GM21390 (cell line): ENCODE data around the gene CPAMD8.

Experiments used
- ATAC-seq: cut with Tn5 transposase; IDR thresholded peaks from one replicate; pipeline ENCODE4 v1.9.1; 2021; ENCODE audit not compliant: unreplicated experiment

The CPAMD8 gene

GRCh38 chr19:16922592-16922934 lies 104.0 kb downstream of the CPAMD8 start:
- no peak for ATAC-seq

GRCh38 chr19:16921766-16922591 lies 104.6 kb downstream of the CPAMD8 start:
- ATAC-seq, result no peak

DNA sequence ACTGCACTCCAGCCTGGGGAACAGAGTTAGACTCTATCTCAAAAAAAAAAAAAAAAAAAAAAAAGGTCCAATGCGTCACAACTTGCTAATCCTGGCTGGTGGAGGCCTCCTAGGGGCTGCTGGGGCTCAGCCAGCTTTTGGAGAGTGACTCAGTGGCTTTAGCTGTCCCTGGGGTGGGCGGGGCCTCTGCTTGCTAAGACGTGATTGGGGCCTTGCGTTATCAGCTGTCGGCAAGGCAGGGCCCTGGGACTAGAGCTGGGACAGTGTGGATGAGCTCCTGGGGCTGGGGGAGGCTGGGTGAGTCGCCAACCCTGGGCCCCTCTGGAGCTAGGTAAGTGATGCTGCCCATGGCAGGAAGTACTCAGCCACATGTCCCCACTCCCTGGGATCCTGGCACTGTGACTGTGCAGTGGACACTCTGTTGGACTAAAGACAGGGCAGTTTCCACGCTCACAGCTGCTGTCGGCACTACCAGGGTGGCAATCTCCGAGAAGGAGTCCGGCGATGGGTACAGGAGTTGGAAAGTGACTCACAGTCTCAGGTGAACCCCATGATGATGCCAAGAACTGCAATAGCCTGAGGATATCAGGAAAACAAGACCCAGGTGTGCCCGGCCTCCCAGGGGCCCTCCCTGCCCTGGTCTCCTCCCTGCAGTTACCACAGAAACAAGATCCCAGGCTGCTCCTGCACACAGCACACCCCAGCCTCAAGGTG lies 105.6 kb downstream of the CPAMD8 start:
- ATAC-seq, result no peak

- no peak for ATAC-seq
Measured at GRCh38 chr19:16919496-16919895, 107.1 kb downstream of the CPAMD8 start.

DNA sequence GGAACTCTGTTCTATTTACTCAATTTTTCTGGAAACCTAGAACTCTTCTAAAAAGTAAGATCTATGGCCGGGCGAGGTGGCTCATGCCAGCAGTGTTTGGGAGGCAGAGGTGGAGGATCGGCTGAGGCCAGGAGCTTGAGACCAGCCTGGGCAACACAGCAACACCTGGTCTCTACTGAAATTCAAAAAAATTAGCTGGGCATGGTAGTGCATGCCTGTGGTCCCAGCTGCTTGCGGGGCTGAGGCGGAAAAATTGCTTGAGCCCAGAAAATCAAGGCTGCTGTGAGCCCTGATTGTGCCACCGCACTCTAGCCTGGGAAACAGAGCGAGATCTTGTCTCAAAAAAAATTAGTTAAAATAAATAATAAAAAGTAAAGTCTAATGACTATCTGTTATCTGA lies 109.2 kb downstream of the CPAMD8 start:
- no peak for ATAC-seq

DNA sequence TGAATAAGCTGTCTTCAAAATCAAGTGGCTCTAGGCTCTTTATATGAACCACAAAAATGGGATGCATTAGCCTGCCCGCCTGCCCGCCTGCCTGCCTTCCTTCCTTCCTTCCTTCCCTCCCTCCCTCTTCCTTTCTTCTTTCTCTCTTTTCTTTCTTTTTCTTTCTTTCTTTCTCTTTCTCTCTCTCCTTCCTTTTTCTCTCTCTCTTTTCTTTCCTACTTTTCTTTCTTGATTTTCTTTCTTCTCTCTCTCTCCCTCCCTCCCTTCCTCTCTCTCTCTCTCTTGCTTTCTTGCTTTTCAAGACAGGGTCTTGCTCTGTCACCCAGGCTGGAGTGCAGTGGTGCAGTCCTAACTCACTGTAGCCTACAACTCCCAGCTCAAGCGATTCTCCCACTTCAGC lies 110.9 kb downstream of the CPAMD8 start:
- ATAC-seq, result no peak

DNA sequence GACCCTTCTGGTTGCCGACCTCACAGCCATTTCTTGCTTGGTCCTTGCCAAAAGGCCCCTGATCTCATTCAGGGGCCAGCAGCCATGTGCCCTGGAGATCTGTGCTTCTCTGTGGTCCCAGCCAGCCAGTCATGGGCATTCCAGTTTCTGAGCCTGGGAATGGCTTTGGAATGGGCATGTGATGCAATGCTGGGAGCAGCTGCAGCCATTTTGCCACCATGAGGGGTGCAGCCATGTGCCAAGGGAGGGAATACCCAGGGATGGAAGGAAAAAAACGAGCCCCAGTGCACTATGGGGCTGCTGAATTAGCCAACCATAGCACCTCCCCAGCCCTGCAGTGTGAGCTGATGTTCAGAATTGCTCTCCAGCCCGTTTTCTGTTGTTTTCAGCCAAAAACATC lies 111.5 kb downstream of the CPAMD8 start:
- ATAC-seq, result no peak

- no peak for ATAC-seq
Measured at GRCh38 chr19:16914421-16914820, 112.2 kb downstream of the CPAMD8 start.

DNA sequence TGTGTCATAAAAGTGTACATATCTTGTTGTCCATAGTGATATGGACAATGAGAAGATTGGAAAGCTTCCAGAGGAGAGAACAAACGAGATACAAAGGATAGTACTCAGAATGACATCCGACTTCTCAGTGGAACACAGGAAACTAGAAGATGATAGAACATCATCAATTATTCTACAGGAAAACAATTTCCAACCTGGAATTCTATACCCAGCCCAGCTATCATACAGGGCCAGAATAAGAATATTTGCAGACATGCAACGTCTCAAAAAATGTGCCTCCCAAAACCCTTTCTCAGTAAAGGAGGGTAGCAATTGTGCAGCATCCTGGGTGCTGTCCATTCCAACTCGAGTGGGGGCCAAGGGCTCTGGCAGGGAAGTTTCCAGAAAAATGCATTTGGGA lies 113.8 kb downstream of the CPAMD8 start:
- no peak for ATAC-seq

DNA sequence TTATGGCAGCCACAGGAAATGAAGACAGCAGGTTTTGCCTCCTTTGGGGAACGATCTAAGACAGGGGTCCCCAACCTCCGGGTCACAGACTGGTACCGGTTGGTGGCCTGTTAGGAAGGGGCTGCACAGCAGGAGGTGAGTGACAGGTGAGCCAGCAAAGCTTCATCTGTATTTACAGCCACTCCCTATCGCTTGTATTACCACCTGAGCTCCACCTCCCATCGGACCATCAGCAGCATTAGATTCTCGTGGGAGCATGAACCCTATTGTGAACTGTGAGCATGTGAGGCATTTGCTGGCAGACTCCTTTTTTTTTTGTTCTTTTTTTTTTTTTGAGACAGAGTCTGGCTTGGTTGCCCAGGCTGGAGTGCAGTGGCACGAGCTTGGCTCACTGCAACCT lies 115.6 kb downstream of the CPAMD8 start:
- ATAC-seq, result no peak

- no peak for ATAC-seq
Measured at GRCh38 chr19:16908759-16909158, 117.9 kb downstream of the CPAMD8 start.

DNA sequence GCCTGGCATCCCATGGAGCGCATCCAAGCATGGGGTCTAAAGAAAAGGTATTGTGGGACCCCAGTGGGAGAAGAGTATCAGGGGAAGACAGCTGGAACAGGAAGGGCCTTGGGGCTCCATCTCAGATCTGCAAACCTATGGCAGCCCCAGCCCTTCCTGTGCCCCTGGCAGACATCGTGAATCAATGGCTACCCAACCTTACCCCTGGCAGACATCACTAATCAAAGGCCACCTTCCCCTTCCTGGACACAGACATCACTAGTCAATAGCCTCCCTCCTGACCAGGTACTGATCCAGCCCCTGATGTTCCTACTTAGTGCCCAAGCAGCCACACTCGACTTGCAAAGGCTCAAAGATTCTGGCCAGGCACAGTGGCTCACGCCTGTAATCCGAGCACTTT lies 122.0 kb downstream of the CPAMD8 start:
- ATAC-seq, result no peak

GRCh38 chr19:16903347-16903746 lies 123.3 kb downstream of the CPAMD8 start:
- no peak for ATAC-seq

DNA sequence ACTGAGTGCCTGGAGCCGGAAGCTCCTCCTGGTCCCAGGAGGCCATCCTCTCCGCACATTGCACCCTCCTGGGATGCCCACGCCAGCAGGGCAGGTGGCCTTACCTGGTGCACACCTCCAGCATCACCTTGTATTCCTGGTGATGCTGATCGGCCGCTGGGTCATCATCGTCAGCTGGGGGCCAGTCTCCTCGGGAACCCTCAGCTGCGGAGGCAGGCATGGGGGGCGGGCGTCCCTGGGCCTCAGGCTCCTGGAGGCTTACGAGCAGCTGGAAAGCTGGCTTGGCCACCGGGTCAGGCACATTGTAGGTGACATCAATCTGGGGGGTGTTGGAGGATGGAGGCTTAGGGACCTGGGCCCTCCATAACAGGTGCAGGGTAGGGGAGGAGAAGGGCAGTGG lies 124.1 kb downstream of the CPAMD8 start:
- no peak for ATAC-seq

DNA sequence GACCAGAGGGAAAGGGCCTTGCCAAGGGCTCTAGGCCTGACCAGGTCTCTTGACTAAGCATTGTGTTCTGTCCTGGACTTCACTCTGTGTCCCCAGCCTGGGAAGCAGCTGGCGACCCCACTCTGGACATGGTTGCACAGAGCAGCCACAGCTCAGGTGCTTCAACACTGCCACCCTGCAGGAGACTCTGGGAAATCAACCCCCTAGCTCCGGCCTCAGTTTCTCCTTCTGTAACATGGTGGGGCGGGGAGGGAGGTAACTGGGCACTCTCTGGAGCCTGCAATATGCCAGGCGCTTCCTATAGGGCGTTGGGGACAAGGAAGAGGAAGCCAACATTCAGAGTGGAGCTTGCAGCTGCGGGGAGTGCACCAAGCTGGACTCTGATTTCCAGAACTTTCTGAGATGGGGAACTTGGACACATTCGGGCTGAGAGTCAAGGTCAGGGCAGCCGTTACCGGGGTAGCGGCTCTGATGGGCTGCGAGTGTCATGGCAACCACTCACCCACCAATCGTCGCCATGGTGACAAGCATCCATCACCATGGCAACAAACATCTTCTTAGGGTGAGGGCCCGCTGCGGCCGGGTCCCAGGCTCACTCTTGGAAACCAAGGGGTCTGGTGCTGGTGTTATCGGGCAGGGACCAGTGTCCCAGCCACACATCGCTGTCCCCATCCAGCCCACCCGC lies 125.0 kb downstream of the CPAMD8 start:
- ATAC-seq, result no peak

DNA sequence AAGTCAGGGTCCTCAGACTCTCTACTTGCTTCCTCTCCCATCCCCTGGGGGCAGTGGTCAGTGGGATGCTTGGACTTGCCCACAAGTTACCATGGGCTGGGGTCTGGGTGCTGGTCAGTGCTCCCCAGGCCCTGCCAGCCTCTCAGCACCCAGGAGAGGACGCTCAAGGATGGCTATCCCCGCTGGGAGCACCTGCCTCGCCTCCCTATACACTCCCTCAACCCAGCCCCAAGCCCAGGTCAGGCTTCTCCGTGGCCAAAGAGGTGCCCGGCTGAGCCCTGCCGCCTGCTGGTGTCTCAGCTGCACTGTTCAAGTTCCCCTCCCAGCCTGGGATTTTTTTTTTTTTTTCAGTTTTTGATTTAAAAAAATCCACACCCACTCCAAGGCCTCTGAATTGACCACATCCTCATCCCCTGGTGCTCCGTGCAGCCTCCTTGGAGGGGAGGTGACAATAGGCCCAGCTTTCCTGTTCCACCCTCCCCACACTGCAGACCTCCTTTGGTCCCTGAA lies 127.0 kb downstream of the CPAMD8 start:
- no peak for ATAC-seq

DNA sequence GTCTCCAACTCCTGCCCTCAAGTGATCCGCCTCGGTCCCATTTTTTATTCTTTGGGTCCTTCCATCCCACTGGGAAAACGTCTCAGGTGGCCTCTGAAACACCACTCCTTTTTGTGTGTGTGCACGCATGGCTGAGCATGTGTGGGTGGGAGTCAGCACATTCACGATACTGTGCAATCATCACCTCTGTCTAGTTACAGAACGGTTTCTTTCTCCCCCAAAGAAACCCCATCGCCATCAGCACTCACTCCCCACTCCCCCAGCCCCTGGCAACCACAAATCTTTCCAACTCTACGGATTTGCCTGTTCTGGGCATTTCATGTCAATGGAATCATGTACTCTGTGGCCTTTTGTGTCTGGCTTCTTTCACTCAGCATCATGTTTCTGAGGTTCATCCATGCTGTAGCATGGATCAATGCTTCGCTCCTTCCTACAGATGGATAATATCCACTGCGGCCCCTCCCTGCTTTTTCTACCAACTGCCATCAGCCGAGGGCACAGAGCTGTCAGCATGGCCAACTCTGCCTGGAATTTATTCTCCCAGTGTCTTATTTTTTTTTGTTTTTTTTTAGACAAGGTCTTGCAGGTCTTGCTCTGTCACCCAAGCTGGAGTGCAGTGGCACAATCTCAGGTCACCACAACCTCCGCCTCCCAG lies 128.1 kb downstream of the CPAMD8 start:
- ATAC-seq, result no peak

- no peak for ATAC-seq
Measured at GRCh38 chr19:16897856-16898161, 128.8 kb downstream of the CPAMD8 start.

DNA sequence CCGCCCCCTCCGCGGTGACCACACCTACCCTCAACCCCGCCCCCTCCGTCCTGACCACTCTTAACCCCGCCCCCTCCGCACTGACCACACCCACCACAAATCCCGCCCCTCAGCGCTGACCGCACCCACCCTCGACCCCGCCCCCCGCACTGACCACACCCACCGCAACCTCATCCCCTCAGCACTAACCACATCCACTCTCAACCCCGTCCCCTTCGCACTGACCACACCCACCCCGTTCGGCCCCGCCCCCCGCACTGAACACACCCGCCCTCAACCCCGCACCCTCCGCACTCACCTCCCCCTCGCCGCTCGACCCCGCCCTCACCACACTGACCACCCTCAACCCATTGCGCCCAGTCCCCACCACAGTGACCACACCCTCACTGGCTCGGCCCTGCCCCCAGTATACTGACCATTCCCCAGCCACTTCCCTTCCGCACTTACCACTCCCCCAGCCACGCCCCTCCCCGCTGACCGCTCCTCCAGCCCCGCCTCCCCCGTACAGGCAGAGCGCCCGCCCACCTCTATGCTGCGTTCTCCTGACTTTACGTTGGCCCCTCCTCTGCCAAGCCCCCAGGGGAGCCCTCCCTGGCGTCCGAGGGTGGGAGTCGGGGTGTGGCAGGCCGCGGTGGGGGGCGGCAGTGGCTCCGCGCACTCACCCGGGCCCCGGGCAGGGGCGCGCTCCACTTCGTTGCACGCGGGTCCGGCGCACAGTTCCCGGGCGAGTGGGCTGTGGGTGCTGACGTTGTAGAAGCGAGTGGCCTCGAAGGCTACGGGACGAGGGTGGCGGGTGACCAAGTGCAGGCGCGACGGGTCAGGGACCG lies 129.4 kb downstream of the CPAMD8 start:
- no peak for ATAC-seq

DNA sequence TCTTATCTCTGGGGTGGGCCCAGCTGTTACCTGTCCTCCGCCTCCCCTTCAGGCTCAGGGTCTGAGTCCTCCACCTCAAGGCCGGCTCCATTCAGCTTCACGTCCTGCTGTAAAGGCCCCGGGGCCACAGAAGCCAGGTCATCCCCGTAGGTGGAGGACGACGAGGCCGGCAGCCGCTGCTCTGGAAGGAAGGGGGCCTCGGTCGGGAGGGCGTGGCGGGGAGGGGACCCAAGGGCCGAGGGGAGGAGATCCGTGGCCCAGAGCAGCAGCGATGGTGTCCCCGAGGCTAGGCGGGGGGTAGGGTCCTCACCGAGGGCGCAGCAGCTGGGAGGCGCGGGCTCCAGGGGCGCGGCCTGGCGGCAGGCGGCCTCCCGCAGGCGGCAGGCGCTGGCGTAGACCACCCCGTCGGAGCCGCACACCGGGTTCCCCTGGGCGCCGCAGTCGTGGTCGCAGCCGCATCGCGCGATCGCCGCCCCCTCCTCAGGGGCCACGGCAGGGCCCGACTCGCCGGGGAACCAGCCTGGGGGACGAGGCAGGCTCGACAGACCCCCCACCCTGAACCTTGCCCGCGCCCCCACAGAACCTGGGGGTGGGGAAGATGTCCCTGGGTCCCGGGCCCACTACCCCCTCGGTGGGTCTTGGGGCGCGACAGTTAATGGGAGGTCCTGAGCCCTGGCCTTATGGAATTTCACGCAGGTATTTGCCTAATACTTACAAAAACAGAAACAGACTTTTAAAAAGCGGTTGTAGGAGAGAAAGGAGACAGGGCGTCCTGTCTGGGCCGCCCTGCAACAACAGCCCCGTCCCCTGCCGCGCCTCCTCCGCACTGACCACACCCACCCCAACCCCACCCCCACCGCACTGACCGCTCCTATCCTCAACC lies 130.2 kb downstream of the CPAMD8 start:
- no peak for ATAC-seq
